Vagina (tissue), 2 donors: ENCODE measurements around the gene CTNND2.

Experiments used
- POLR2A ChIP-seq, 2 donors: fragments of 450-650 bp; IDR thresholded peaks; one replicate each; pipeline ENCODE4 v1.6.1; 2017; ENCODE audit warnings: antibody characterized with exemption in 2 of 2, mild to moderate bottlenecking in 2 of 2, moderate library complexity in 2 of 2
- TF ChIP-seq, protein P1 (sequence below), 3 experiments: fragments of 450-650 bp in 2 of 3; fragments of 200-600 bp in 1 of 3; sonication (generic) in 1 of 3; IDR thresholded peaks; one replicate each; pipeline ENCODE4 v1.5.1; 2017 to 2019; ENCODE audit warnings: antibody characterized with exemption in 3 of 3, mild to moderate bottlenecking in 2 of 3, moderate library complexity in 2 of 3

- TF ChIP-seq, protein P1, sequence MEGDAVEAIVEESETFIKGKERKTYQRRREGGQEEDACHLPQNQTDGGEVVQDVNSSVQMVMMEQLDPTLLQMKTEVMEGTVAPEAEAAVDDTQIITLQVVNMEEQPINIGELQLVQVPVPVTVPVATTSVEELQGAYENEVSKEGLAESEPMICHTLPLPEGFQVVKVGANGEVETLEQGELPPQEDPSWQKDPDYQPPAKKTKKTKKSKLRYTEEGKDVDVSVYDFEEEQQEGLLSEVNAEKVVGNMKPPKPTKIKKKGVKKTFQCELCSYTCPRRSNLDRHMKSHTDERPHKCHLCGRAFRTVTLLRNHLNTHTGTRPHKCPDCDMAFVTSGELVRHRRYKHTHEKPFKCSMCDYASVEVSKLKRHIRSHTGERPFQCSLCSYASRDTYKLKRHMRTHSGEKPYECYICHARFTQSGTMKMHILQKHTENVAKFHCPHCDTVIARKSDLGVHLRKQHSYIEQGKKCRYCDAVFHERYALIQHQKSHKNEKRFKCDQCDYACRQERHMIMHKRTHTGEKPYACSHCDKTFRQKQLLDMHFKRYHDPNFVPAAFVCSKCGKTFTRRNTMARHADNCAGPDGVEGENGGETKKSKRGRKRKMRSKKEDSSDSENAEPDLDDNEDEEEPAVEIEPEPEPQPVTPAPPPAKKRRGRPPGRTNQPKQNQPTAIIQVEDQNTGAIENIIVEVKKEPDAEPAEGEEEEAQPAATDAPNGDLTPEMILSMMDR (IDR thresholded peaks at IDR 0.05): no peak
- no peak for TF ChIP-seq POLR2A (IDR thresholded peaks at IDR 0.05)
Observed at GRCh38 chr5:11596185-11596584, 308.1 kb downstream of the CTNND2 start.
